GM18526 (cell line): ENCODE measurements around the gene SLC29A3.

Source experiments
- POLR2A ChIP-seq: IDR thresholded peaks from 3 replicates; pipeline ENCODE4 v1.6.1; 2011; ENCODE audit not compliant: insufficient read length; ENCODE audit errors: extremely low read depth

SLC29A3 gene

DNA sequence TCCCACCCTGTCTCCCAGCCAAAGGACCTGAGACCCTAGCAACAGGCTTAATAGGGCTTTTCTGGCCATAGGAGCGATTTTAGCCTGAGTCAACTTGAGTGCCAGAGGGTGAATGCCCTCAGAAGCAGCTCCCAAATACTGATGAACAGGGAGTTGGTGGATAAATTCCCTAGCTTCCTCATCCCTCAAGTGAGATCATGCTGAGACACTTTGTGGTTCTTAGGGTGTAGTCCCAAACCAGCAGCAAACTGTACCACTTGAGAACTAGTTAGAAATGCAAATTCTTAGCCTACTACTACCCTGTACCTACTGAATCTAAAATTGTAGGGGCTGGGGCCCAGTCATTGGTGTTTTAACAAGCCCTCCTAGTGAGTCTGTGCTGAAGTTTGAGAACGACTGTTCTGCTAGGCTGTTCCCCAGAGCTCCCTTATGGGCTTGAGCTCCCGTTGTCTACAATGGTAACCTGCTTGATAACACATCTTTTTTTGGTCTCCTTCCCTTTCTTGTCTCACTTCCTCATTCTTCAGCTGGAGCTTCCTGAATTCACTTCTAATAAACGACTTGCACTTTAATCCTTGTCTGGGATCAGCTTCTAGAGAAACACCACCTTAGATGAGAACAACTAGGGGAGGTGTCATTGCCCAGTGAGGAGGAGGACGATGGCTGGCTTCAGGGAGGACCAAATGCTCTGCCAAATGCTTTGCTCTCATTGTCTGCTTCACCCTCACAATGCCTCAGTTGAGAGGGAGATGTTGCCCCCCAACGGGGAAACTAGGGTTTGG lies 59.5 kb downstream of the SLC29A3 start:
- TF ChIP-seq POLR2A = no peak

DNA sequence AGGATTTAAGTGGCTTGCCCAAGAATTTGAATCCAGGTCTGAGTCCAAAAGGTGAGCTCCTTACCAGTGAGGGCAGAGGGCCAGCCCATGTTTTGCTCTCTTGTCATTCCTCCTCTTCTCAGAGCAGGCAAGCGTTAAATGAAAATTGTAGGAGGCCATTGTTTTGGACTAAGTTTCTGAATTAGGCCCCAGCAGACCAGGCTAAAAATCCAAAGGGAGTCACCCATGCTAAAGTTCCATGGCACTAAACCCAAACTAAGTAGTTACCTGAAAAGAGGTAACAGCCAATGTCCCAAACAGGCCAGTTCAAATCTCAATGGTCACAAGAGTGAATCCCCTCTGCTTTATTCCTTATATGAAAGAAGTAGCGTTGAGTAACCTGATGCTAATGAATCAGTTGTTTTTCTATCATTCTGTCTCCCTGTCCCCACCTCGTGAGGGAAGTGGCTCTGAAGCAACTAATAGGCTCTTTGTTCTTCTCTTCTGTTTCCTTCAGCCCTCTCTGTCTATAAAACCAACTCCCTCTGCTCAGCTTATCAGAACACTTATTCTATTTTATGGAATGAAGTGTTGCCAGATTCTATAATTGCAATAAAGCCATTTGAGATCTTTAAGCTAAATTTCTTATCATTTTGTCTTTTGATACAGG lies 60.2 kb downstream of the SLC29A3 start:
- no peak for TF ChIP-seq POLR2A

DNA sequence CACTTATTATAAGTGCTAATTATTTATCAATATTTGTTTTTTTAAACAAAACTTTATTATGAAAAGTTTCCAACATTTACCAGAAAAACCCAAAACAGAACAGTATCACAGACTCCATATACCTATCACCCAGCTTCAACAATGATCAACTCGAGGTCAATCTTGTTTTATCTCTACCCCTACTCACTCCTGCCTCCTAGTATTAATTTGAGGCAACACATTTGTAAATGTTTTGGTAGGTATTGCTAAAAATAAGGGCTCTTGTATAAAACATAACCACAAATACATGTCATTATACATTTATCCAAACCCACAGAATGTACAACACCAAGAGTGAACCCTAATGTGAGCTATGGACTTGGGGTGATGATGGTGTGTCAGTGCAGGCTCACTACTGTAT lies 61.8 kb downstream of the SLC29A3 start:
- TF ChIP-seq POLR2A = no peak

DNA sequence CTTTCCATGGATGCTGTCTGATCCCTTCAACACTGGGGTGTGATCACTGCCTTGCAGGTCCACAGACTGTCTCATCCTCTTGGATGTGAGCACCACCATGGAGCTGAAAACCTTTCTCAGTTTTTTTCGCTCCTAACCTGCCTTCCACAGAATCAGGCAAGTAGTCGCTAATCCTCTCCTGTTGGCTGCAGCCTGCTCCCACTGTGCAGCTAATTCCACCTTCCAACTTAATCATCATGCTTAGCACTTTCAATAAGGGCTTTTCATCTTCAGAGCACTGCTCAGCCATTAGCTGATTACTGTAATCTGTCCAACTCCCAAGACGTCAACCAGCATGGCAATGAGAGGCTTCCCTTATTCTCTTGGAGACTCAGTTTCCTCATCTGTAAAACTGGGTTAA lies 62.6 kb downstream of the SLC29A3 start:
- no peak for TF ChIP-seq POLR2A

DNA sequence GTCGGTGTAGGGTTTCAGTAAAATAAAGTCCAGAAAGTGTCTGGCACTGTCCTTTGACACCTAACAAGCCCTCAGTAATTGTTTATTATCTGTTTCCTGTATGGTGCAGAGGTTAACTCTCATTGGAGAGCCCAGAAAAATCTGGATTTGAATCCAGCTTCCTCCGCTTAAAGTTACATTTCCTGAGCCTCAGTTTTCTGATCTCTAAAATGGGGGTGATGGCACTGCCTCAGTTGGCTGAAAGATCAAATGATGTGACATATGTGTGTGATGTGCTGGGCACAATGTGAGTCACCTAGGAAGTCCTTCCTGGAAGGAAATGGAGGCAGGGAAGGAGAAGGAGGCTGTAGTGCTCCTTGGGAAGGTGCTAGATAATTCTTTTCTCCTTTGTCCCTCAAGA lies 63.0 kb downstream of the SLC29A3 start:
- TF ChIP-seq POLR2A = no peak

DNA sequence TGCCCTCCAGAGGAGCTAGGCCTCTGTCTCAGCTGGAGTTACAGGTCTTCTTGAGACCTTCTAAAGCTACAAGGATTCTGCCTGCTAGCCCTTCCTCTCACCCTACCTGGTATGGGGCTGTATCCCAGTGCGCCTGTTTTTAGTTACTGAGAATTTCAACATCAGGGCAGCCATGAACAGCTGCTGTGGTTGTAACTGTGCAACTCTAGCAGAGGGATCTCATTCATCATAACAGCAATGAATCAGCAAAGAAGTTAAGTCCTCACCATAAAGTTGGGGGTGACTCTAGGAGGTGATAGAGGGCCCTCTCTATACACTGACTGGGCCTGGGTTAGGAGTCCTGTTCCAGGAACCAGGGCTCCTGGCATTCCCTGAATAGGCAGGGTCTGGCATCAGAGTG lies 63.7 kb downstream of the SLC29A3 start:
- no peak for TF ChIP-seq POLR2A

DNA sequence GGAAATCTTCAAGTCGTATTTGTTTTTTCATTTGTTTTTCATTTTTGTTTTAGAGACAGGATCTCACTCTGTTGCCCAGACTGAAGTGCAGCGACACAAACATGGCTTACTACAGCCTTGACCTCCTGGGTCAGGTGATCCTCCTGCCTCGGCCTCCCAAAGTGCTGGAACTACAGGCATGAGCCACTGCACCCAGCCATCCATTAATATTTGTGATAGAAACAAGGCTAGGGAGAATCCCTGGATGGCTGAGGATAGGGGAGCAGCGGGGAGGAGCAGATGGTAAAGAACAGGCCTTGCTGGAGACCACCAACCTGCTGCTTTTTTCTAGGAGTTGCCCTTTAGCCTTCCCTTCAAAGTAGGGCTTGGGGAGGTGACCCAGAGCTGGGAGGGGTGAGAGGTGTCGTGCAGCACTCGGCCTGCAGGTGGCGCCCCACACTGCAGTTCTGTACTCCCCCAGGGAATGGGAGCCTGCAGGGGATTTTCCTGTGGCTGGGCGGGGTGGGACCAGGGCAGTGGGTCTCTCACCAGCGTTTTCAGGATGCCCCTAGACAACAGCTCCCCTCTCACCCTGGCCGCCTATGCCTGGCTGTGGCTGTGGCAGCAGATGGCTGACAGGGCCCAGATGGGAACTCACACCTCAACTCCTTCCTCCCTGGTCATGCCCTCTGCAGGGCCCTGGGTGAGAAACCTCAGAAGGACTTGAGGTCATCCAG lies 65.1 kb downstream of the SLC29A3 start:
- TF ChIP-seq POLR2A = no peak

DNA sequence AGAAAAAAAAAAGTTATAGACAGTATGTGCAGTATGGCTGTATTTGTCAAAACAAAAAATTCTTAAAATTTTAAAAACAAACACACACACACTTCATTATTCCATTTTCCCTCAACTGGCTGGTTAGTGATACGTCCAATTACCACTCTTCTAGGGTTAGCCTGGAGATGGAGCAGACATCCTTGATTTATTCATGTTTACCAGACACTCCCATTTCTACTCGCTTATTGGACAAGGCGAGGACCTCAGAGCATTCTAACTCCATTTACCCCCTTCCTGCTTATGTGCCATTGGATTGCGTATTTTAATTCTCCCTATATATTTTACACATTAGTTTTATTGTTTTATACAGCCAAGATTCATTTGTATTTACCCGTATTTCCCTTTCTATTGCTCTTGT lies 69.1 kb downstream of the SLC29A3 start:
- no peak for TF ChIP-seq POLR2A

DNA sequence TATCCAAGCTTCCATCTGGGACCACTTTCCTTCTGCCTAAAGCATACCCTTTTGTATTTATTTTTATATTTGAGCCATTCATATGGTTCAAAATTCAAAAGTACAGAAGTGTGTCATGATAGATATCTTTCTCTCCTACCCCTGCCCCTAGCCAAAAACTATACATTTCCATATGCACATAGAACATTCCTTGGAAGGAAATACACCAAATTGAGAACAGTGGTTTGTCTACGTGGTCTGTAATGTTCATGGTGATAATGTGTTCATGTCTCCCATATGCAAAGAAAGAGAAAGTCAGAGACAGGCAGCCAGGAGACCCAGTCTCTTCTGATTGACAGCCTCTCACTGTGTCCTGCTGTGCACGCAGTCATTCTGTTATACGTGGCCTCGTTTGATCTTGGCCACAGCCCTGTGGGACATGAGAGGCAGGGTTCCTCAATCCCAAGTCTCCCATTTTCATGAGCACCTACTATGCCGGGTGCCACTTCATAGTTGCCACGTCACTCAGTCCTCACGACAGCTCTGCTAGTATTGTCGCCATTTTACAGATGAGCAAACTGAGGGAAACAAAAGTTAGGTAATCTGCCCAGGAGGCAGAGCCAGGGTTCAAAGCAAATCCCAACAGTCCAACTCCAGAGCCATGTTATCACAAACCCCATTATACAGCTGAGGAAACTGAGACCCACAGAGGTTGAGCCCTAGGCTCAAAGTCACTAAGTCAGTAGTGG lies 69.7 kb downstream of the SLC29A3 start:
- TF ChIP-seq POLR2A = no peak

DNA sequence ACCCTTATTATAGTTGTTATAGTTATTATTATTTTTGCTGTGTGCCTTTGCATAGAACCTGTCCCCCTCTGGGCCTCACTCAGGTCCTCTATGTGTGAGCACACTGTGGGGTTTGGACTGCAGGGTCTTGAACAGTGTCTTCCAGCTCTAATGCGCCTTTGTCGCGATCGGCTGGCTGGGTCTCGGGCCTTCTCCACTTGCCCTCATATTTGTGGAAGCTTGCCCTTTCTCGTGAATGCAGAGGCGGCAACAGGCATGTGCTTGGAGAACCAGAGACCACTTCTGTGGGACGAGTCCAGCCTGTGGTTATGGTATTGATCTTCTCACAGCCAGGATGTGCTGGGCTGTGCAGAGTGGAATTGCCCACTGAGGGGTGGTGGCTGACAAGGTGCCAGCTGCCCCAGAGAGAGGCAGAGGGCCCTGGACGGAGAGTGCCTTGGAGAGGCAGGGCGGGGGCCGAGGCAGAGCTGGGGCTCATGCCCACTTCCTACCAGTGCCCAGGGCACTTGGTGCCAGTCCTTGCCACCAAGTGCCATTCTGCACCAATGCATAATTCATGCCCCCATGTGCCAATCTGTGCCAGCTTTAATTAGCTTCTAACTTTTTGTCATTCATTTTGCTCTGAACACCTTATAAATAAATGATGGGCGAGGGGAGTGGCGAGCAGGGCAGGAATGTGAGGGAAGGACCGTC lies 70.9 kb downstream of the SLC29A3 start:
- no peak for TF ChIP-seq POLR2A

DNA sequence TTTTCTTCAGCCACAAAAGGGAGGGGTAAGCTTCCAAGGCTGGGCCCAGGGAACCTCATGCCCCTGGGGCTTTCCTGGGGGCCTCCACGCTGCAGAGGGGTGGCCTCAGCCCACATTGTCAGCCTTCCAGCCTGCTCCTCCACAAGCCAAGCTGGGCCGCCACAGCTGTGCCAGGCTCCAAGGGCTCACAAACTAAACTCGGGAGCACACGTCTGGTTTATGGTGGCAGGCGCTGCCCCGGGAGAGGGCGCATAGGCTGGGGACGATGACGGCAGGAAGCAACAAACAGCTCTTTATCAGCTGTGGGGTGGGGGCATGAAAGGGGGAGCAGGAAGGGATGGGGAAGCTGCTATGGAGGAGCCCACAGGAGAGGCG lies 71.4 kb downstream of the SLC29A3 start:
- no peak for TF ChIP-seq POLR2A

DNA sequence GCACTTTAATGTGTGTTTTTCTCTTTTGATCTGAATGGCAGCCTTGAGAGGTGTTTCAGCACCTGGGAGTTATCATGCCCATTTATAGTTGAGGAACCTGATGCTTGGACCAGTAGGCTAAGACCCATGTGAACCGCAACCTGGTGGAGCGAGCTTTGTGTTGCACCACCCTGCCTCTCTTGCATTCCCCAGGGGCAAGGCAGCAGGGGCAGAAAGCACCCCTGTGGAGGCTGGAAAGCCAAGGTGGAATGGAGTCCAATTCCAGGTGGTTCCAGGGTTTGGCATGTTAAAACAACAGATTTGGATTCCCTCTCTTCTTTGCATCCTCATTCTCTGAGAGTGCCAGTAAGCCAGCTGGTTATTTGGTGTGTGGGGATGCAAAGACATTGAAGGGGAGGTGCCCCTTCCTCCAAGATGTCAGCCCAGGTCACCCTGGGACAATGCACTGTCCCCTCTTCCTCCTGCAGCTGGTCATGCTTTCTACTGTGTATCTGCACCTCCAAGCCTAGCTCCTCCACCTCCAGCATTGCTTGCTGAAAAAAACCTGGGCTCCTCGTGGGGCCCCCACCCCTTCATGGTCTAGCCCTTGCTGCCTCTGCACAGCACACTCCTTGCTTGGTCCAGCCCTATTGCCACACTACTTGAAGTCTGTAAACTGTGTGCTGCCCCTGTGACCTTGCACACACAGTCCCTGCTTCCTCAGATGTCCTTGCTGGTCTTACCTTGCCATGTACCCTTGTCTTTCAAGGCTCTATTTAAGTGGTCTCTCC lies 72.0 kb downstream of the SLC29A3 start:
- TF ChIP-seq POLR2A = no peak

DNA sequence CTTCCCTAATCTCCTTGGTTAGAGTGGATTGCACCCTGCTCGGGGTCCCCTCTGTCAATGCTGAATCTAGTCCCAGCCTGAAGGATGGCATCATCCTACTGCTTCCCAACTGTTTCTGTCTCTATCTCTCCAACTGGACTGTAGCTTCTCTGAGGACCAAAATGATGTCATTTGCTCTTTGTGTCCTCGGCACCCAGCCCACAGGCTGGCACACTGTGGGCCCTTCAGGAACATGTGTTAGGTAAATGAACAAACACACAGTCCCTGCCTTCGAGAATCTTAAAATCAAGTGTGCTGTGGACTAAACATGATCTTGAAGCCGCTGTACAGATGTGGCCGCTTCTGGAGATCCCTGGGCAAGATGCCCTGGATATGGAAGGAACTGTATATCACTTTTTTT lies 72.6 kb downstream of the SLC29A3 start:
- TF ChIP-seq POLR2A = no peak

DNA sequence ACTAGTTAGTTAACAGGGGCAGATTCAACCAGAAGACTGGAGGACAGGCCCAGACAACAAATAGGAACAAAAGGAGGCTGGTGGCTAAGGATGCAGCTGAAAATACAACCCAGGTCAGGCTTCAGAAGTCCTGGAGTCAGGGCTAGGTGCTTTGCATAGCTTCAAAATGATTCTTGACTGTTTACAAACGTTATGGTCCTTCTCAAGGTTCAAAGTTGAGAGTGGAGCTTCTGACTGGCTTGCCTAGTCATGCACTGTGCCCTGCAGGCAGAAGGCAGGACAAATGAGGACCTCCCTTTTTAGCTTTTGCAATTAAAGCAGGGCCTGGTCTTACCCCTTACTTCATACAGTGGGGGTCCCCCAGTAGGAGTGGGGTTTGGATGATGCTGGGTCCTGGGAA lies 73.2 kb downstream of the SLC29A3 start:
- TF ChIP-seq POLR2A = no peak
